ENCODE data around the gene B3GNT7. TPM values are rescaled to one million over a fixed set of nuclear protein-coding genes. Genes with fewer than 3 reads are reported as not detected.

Gene B3GNT7

Small RNAs within 50 kb of the gene (microRNA-seq; reads per million reads assigned to microRNA genes)
- not detected for gene MIR4777
